Measurements from ENCODE around the gene CRYZL1. TPM values are rescaled to one million over a fixed set of nuclear protein-coding genes. Genes with fewer than 3 reads are reported as not detected.
A peak's percentile ranks its signal among the peaks of the same experiment; 100 is the strongest.

CRYZL1 gene
- total RNA-seq, 1 experiment from 2014 or later = 13.5 TPM

DNA sequence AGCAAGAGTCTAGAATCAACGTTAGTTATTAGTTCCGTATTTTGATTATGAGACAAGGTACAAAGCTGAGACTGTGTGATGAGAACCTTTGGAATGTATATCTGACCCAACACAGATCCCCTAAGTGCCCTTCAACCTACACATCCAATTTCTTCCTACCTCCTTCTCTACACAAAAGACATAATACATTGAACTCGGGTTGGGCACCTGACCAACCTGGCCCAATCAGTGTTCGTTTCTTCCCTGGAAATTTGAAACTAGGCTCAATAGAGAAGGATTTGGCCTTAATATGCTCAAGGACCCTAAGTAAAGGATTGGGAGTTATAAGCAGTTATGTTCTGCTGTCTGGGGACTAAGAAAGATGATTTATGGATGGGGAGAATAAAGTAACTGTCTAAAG is 12.9 kb upstream of the CRYZL1 start:
- Histone ChIP-seq H3K4me2 (ENCODE audit: insufficient read depth, insufficient read length, low read length) (no peak overlapping the region), H3K9me3 (ENCODE audit: control insufficient read depth, low read depth, low read length) (no peaks in the 10 kb centered on the region), H3K18ac (ENCODE audit: insufficient read length, low read depth, low read length) (no peak overlapping the region), H3K4me1 (ENCODE audit: insufficient read depth, low read length) (peaks cover 13% of the 10 kb centered on the region), H2AFZ (ENCODE audit: low read length) (no peak overlapping the region), H2AK5ac (ENCODE audit: insufficient read length, low read length) (no peak overlapping the region), H3K56ac (ENCODE audit: insufficient read length, low read depth, low read length) (no peak overlapping the region), H4K5ac (ENCODE audit: insufficient read length, low read depth, low read length) (no peak overlapping the region), H3K9ac (ENCODE audit: extremely low read depth, insufficient read length, low read length) (no peak overlapping the region), H3K27me3 (ENCODE audit: insufficient read depth, low read length) (no peaks in the 10 kb centered on the region), H3K79me2 (ENCODE audit: insufficient read depth, low read length) (peaks cover 51% of the 10 kb centered on the region), H2BK5ac (ENCODE audit: insufficient read length, low read length) (no peak overlapping the region), H4K20me1 (ENCODE audit: control insufficient read depth, insufficient read depth, insufficient read length) (no peaks in the 10 kb centered on the region), H2BK15ac (ENCODE audit: low read depth, low read length) (no peak overlapping the region), H2BK120ac (ENCODE audit: low read depth, low read length, poor library complexity, severe bottlenecking) (no peak overlapping the region), H2BK20ac (ENCODE audit: low read depth, low read length, poor library complexity, severe bottlenecking) (no peak overlapping the region), H3K23me2 (ENCODE audit: insufficient read length, low read depth, low read length, poor library complexity, severe bottlenecking) (no peaks in the 10 kb centered on the region), H3K14ac (ENCODE audit: insufficient read depth, low read length) (no peak overlapping the region), H3K27ac (ENCODE audit: insufficient read length, low read depth, low read length) (no peak overlapping the region), H4K91ac (ENCODE audit: insufficient read length, low read depth, low read length) (no peak overlapping the region), H3T11ph (ENCODE audit: low read length) (no peak overlapping the region), H3K79me1 (ENCODE audit: insufficient read depth, low read depth, low read length, poor library complexity, severe bottlenecking) (peaks cover 3% of the 10 kb centered on the region), H4K8ac (replicated peaks; ENCODE audit: insufficient read length, low read depth, low read length) (no peak overlapping the region), H3K4ac (ENCODE audit: low read depth, low read length) (no peak overlapping the region), H3K23ac (ENCODE audit: insufficient read length, low read depth, low read length) (no peak overlapping the region), H2BK12ac (ENCODE audit: insufficient read length, low read depth, low read length) (no peak overlapping the region)
- no CpG with 5 or more reads among the region's 4 CpGs for WGBS (ENCODE audit: extremely low coverage, insufficient read length, low lambda C conversion rate)
- TF ChIP-seq, protein P1, sequence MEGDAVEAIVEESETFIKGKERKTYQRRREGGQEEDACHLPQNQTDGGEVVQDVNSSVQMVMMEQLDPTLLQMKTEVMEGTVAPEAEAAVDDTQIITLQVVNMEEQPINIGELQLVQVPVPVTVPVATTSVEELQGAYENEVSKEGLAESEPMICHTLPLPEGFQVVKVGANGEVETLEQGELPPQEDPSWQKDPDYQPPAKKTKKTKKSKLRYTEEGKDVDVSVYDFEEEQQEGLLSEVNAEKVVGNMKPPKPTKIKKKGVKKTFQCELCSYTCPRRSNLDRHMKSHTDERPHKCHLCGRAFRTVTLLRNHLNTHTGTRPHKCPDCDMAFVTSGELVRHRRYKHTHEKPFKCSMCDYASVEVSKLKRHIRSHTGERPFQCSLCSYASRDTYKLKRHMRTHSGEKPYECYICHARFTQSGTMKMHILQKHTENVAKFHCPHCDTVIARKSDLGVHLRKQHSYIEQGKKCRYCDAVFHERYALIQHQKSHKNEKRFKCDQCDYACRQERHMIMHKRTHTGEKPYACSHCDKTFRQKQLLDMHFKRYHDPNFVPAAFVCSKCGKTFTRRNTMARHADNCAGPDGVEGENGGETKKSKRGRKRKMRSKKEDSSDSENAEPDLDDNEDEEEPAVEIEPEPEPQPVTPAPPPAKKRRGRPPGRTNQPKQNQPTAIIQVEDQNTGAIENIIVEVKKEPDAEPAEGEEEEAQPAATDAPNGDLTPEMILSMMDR (conservative IDR thresholded peaks at IDR 0.05) = no peak
- Mint-ChIP-seq H3K9me3 (no peaks in the 10 kb centered on the region), H3K4me3 (no peak overlapping the region), H3K27ac (peak overlapping the region in 2 of 3 experiments; percentile 30 to 54; a peak in 4 of 7 replicates), H3K4me1 (peaks cover 69 to 78% of the 10 kb centered on the region in 2 experiments), H3K27me3 (ENCODE audit: low read depth) (no peaks in the 10 kb centered on the region), H3K36me3 (ENCODE audit: insufficient read depth in 1 of 3, low read depth in 3 of 3) (peaks cover 1 to 28% (median 13%) of the 10 kb centered on the region in 3 experiments; a peak in 6 of 7 replicates)
- no peak for DNase-seq
